ENCODE data around the gene GSKIP.

DNA sequence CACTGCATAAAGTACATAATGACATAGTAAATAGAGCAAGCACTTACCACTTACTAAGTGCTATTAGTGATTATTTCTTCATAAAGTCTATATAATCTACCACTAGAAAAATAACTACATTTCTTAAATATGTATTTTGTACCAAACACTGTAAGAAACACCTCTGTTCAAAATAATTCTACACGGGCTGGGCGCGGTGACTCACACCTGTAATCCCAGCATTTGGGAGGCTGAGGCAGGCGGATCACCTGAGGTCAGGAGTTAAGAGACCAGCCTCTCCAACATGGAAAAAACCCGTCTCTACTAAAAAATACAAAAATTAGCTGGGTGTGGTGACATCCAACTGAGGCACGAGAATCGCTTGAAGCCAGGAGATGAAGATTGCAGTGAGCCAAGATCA lies 39.1 kb upstream of the GSKIP start:
- TF ChIP-seq, protein P1, sequence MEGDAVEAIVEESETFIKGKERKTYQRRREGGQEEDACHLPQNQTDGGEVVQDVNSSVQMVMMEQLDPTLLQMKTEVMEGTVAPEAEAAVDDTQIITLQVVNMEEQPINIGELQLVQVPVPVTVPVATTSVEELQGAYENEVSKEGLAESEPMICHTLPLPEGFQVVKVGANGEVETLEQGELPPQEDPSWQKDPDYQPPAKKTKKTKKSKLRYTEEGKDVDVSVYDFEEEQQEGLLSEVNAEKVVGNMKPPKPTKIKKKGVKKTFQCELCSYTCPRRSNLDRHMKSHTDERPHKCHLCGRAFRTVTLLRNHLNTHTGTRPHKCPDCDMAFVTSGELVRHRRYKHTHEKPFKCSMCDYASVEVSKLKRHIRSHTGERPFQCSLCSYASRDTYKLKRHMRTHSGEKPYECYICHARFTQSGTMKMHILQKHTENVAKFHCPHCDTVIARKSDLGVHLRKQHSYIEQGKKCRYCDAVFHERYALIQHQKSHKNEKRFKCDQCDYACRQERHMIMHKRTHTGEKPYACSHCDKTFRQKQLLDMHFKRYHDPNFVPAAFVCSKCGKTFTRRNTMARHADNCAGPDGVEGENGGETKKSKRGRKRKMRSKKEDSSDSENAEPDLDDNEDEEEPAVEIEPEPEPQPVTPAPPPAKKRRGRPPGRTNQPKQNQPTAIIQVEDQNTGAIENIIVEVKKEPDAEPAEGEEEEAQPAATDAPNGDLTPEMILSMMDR (IDR thresholded peaks at IDR 0.05; ENCODE audit: poor library complexity), result no peak
- TF ChIP-seq EZH2 (IDR thresholded peaks at IDR 0.05; ENCODE audit: borderline replicate concordance), result no peak
- no peak for TF ChIP-seq EZH2phosphoT487 (IDR thresholded peaks at IDR 0.05; ENCODE audit: low read depth, severe bottlenecking, unreplicated experiment)
